Esophagus squamous epithelium (tissue), 4 donors: Measurements from ENCODE around the gene CCNDBP1.

Experiments
- POLR2A ChIP-seq, 4 donors: fragments of 450-650 bp; IDR thresholded peaks; one replicate each; pipeline ENCODE4 v1.6.1; 2017; ENCODE audit warnings: antibody characterized with exemption in 4 of 4, mild to moderate bottlenecking in 4 of 4, moderate library complexity in 3 of 4
- TF ChIP-seq, protein P1 (sequence below), 6 experiments: fragments of 450-650 bp in 4 of 6; fragments of 200-600 bp in 2 of 6; sonication (generic) in 2 of 6; IDR thresholded peaks; one replicate each; pipeline ENCODE4 v1.5.1; 2016 to 2019; ENCODE audit warnings: antibody characterized with exemption in 6 of 6, mild to moderate bottlenecking in 4 of 6, moderate library complexity in 4 of 6

DNA sequence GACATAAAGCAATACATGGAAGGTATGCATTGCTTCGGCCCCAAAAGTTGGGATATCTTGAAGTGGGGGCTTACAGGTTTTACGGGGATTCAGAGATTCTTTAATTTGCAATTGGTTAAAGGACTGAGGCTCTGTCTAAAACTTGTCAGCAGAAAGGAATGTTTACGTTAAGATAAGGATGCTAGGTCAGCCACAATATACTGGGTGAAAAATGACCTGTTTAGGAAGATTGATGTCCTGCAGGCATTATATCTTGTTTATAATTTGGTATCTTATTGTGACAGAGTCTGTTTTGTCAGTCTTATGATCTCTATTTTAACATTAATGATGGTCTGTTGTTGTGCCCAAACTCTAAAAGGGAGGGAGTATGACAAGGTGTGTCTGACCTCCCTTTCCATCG is 15.3 kb upstream of the CCNDBP1 start:
- no peak for TF ChIP-seq POLR2A (IDR thresholded peaks at IDR 0.05)
- TF ChIP-seq, protein P1, sequence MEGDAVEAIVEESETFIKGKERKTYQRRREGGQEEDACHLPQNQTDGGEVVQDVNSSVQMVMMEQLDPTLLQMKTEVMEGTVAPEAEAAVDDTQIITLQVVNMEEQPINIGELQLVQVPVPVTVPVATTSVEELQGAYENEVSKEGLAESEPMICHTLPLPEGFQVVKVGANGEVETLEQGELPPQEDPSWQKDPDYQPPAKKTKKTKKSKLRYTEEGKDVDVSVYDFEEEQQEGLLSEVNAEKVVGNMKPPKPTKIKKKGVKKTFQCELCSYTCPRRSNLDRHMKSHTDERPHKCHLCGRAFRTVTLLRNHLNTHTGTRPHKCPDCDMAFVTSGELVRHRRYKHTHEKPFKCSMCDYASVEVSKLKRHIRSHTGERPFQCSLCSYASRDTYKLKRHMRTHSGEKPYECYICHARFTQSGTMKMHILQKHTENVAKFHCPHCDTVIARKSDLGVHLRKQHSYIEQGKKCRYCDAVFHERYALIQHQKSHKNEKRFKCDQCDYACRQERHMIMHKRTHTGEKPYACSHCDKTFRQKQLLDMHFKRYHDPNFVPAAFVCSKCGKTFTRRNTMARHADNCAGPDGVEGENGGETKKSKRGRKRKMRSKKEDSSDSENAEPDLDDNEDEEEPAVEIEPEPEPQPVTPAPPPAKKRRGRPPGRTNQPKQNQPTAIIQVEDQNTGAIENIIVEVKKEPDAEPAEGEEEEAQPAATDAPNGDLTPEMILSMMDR (IDR thresholded peaks at IDR 0.05) = no peak
